HEK293T (cell line): Measurements from ENCODE around the gene GTF3A.

ENCODE experiments used
- CTCF ChIA-PET: fragments of 350-600 bp; formaldehyde crosslinking; extraction: SDS; loops from one replicate; lab custom pipeline; 2021; ENCODE audit warnings: antibody characterized with exemption, inconsistent platforms; lab: Yijun Ruan, JAX
- POLR2A ChIA-PET: fragments of 350-600 bp; formaldehyde crosslinking; extraction: SDS; loops from one replicate; lab custom pipeline; 2020; ENCODE audit warnings: antibody characterized with exemption, inconsistent platforms; lab: Yijun Ruan, JAX
- DNase-seq: peaks from one replicate; pipeline ENCODE4 v3.0.0; 2012; ENCODE audit warnings: mixed read lengths; ENCODE audit errors: extremely low spot score
- ARNT ChIP-seq: fragments of 450-650 bp; IDR thresholded peaks from 2 replicates; pipeline ENCODE4 v1.6.1; 2017; ENCODE audit warnings: mild to moderate bottlenecking
- BHLHE40 ChIP-seq: fragments of 450-650 bp; IDR thresholded peaks from 2 replicates; pipeline ENCODE4 v1.6.1; 2016; ENCODE audit warnings: mild to moderate bottlenecking, moderate library complexity, borderline replicate concordance
- CTBP1 ChIP-seq: fragments of 450-650 bp; IDR thresholded peaks from 2 replicates; pipeline ENCODE4 v1.6.1; 2016; ENCODE audit warnings: borderline replicate concordance
- ELF4 ChIP-seq: fragments of 450-650 bp; IDR thresholded peaks from 2 replicates; pipeline ENCODE4 v1.6.1; 2017; ENCODE audit warnings: antibody characterized with exemption
- FOXA1 ChIP-seq: fragments of 450-650 bp; IDR thresholded peaks from 2 replicates; pipeline ENCODE4 v1.6.1; 2016; ENCODE audit warnings: mild to moderate bottlenecking
- FOXK2 ChIP-seq: fragments of 450-650 bp; IDR thresholded peaks from 2 replicates; pipeline ENCODE4 v1.6.1; 2016; ENCODE audit warnings: mild to moderate bottlenecking
- FOXM1 ChIP-seq: fragments of 450-650 bp; IDR thresholded peaks from 2 replicates; pipeline ENCODE4 v1.6.1; 2017; ENCODE audit warnings: mild to moderate bottlenecking, borderline replicate concordance
- HDGF ChIP-seq: fragments of 450-650 bp; IDR thresholded peaks from 2 replicates; pipeline ENCODE4 v1.6.1; 2017; ENCODE audit warnings: antibody characterized with exemption, borderline replicate concordance
- L3MBTL2 ChIP-seq: fragments of 450-650 bp; conservative IDR thresholded peaks from 2 replicates; pipeline ENCODE4 v1.6.1; 2016; ENCODE audit warnings: mild to moderate bottlenecking
- LEF1 ChIP-seq: fragments of 450-650 bp; IDR thresholded peaks from 2 replicates; pipeline ENCODE4 v1.6.1; 2017; ENCODE audit warnings: mild to moderate bottlenecking, borderline replicate concordance
- NFRKB ChIP-seq: fragments of 450-650 bp; IDR thresholded peaks from 2 replicates; pipeline ENCODE4 v1.6.1; 2016; ENCODE audit warnings: mild to moderate bottlenecking, moderate library complexity
- PKNOX1 ChIP-seq: fragments of 450-650 bp; IDR thresholded peaks from 2 replicates; pipeline ENCODE4 v1.6.1; 2016
- SP1 ChIP-seq: fragments of 450-650 bp; IDR thresholded peaks from 2 replicates; pipeline ENCODE4 v1.6.1; 2017
- SUZ12 ChIP-seq: fragments of 450-650 bp; IDR thresholded peaks from 2 replicates; pipeline ENCODE4 v1.6.1; 2016; ENCODE audit warnings: mild to moderate bottlenecking
- TARDBP ChIP-seq: fragments of 450-650 bp; IDR thresholded peaks from 2 replicates; pipeline ENCODE4 v1.6.1; 2016
- ZNF384 ChIP-seq: fragments of 450-650 bp; IDR thresholded peaks from 2 replicates; pipeline ENCODE4 v1.6.1; 2016

The GTF3A gene

GRCh38 chr13:27409013-27409412, 15.4 kb upstream of the GTF3A start:
- DNase-seq = no peak
- POLR2A ChIA-PET = no interaction called here
- TF ChIP-seq NFRKB (no peak), SP1 (no peak), L3MBTL2 (no peak), FOXK2 (no peak), ZNF384 (no peak), ARNT (no peak), LEF1 (no peak), HDGF (no peak), FOXA1 (no peak)
- CTCF ChIA-PET = no interaction called here

GRCh38 chr13:27411341-27411740, 13.1 kb upstream of the GTF3A start:
- TF ChIP-seq SUZ12 = no peak
- no peak for TF ChIP-seq L3MBTL2
- no peak for TF ChIP-seq FOXA1
- no peak for TF ChIP-seq HDGF
- no peak for TF ChIP-seq TARDBP
- TF ChIP-seq ELF4 = no peak
- TF ChIP-seq PKNOX1 = no peak
- no peak for TF ChIP-seq BHLHE40
- TF ChIP-seq CTBP1 = no peak
- TF ChIP-seq FOXM1 = no peak
- no peak for TF ChIP-seq ZNF384
- TF ChIP-seq SP1 = no peak
- TF ChIP-seq FOXK2 = no peak
- TF ChIP-seq NFRKB = no peak
- no peak for TF ChIP-seq ARNT
- no peak for TF ChIP-seq LEF1
- no peak for DNase-seq
- POLR2A ChIA-PET = no interaction called here
- CTCF ChIA-PET = no interaction called here

GRCh38 chr13:27415116-27415515, 9.3 kb upstream of the GTF3A start:
- no peak for TF ChIP-seq ZNF384
- no peak for TF ChIP-seq PKNOX1
- TF ChIP-seq CTBP1 = no peak
- no peak for TF ChIP-seq L3MBTL2
- no peak for TF ChIP-seq BHLHE40
- POLR2A ChIA-PET = interaction anchor here (0.7 to 3.3 kb wide), 2 partner anchors 10 to 12 kb away, joined by 3 to 13 read pairs; partner anchors contain the start of gene GTF3A
- DNase-seq = no peak
- CTCF ChIA-PET = interaction anchor here (0.6 kb wide), 1 partner anchor 35 kb away, joined by 3 read pairs; no protein-coding TSS in a partner anchor

GRCh38 chr13:27419328-27419727, 5.1 kb upstream of the GTF3A start:
- ChIA-PET CTCF (no interaction called here), POLR2A (no interaction called here)
- DNase-seq = no peak
- TF ChIP-seq NFRKB (no peak), SUZ12 (no peak), CTBP1 (no peak), ELF4 (no peak), PKNOX1 (no peak), BHLHE40 (no peak), FOXK2 (no peak), ARNT (no peak), SP1 (no peak), ZNF384 (no peak), LEF1 (no peak), FOXM1 (no peak), TARDBP (no peak), FOXA1 (no peak), L3MBTL2 (no peak), HDGF (no peak)

GRCh38 chr13:27421101-27421871, 3.1 kb upstream of the GTF3A start:
- no peak for DNase-seq
- ChIA-PET POLR2A (no interaction called here), CTCF (no interaction called here)
- TF ChIP-seq BHLHE40 (no peak), ARNT (no peak), PKNOX1 (no peak), L3MBTL2 (no peak), SP1 (no peak), NFRKB (no peak), LEF1 (no peak), SUZ12 (no peak), FOXM1 (no peak), TARDBP (no peak), ZNF384 (no peak), HDGF (no peak), CTBP1 (no peak), FOXK2 (no peak)

- no peak for DNase-seq
- POLR2A ChIA-PET = no interaction called here
- CTCF ChIA-PET = no interaction called here
- TF ChIP-seq SP1 (no peak), L3MBTL2 (no peak), FOXM1 (no peak), TARDBP (no peak), FOXK2 (no peak), ELF4 (no peak), CTBP1 (no peak), SUZ12 (no peak), NFRKB (no peak), PKNOX1 (no peak), ZNF384 (no peak), BHLHE40 (no peak), ARNT (no peak), FOXA1 (no peak), HDGF (no peak), LEF1 (no peak)
Measured at GRCh38 chr13:27423333-27423732, 1.1 kb upstream of the GTF3A start.
